Astrocyte (in vitro differentiated cells and primary cell): ENCODE data around the gene KMT2C. TPM values are rescaled to one million over a fixed set of nuclear protein-coding genes. Genes with fewer than 3 reads are reported as not detected.
"Not testable (repeated sequence)": the region's sequence is repeated elsewhere in the genome, so short reads cannot be mapped to it uniquely, and the experiment has no call there.

Source experiments
- DNase-seq: peaks from one replicate; pipeline ENCODE4 v3.0.0-alpha.2; 2010; ENCODE audit warnings: low read depth
- FAIRE-seq: peaks from 2 replicates; lab custom pipeline; 2011; peaks lifted over from hg19 to GRCh38; lab: Jason Lieb, UNC
- H2AFZ ChIP-seq: 2 replicates; pipeline ENCODE4 v1.6.0; 2012; ENCODE audit warnings: low read depth, low read length, inconsistent platforms
- H3K27ac ChIP-seq: 2 replicates; pipeline ENCODE4 v1.5.1; 2011; ENCODE audit warnings: low read depth, low read length, inconsistent platforms
- H3K27me3 ChIP-seq: 2 replicates; pipeline ENCODE4 v1.6.0; 2011; ENCODE audit warnings: low read length, inconsistent platforms; ENCODE audit not compliant: insufficient read depth
- H3K36me3 ChIP-seq: 2 replicates; pipeline ENCODE4 v1.5.1; 2011; ENCODE audit warnings: low read length, inconsistent platforms; ENCODE audit not compliant: insufficient read depth
- H3K4me1 ChIP-seq: 2 replicates; pipeline ENCODE4 v1.5.1; 2011; ENCODE audit warnings: low read length, inconsistent platforms; ENCODE audit not compliant: insufficient read depth
- H3K4me2 ChIP-seq: 2 replicates; pipeline ENCODE4 v1.6.0; 2012; ENCODE audit warnings: low read length, inconsistent platforms
- H3K4me3 ChIP-seq: 2 replicates; pipeline ENCODE4 v1.5.1; 2011; ENCODE audit warnings: low read depth, mild to moderate bottlenecking, low read length, inconsistent platforms; ENCODE audit not compliant: insufficient read depth
- H3K79me2 ChIP-seq: 2 replicates; pipeline ENCODE4 v1.6.0; 2012; ENCODE audit warnings: mild to moderate bottlenecking, low read length, inconsistent platforms; ENCODE audit not compliant: insufficient read depth
- H3K9ac ChIP-seq: 2 replicates; pipeline ENCODE4 v1.6.0; 2012; ENCODE audit warnings: mild to moderate bottlenecking, low read length, inconsistent platforms
- H3K9me3 ChIP-seq: 2 replicates; pipeline ENCODE4 v1.5.1; 2012; ENCODE audit warnings: low read depth, mild to moderate bottlenecking, low read length, inconsistent platforms; ENCODE audit not compliant: insufficient read depth
- H4K20me1 ChIP-seq: 2 replicates; pipeline ENCODE4 v1.6.0; 2012; ENCODE audit warnings: low read length, inconsistent platforms; ENCODE audit not compliant: insufficient read depth
- H3K27ac Mint-ChIP-seq: one replicate; pipeline ENCODE4 v1.8.0; 2021; ENCODE audit warnings: mild to moderate bottlenecking, mixed read lengths; ENCODE audit not compliant: unreplicated experiment
- H3K27me3 Mint-ChIP-seq: one replicate; pipeline ENCODE4 v1.8.0; 2021; ENCODE audit warnings: low read depth, mixed read lengths; ENCODE audit not compliant: unreplicated experiment
- H3K36me3 Mint-ChIP-seq: one replicate; pipeline ENCODE4 v1.8.0; 2021; ENCODE audit warnings: low read depth, mixed read lengths; ENCODE audit not compliant: unreplicated experiment
- H3K4me1 Mint-ChIP-seq: one replicate; pipeline ENCODE4 v1.8.0; 2021; ENCODE audit warnings: low read depth, mixed read lengths; ENCODE audit not compliant: unreplicated experiment
- H3K4me3 Mint-ChIP-seq: one replicate; pipeline ENCODE4 v1.8.0; 2021; ENCODE audit warnings: mild to moderate bottlenecking, moderate library complexity, mixed read lengths; ENCODE audit not compliant: unreplicated experiment
- H3K9me3 Mint-ChIP-seq: one replicate; pipeline ENCODE4 v1.8.0; 2021; ENCODE audit warnings: mild to moderate bottlenecking, mixed read lengths; ENCODE audit not compliant: unreplicated experiment
- CTCF ChIP-seq: IDR thresholded peaks from 2 replicates; pipeline ENCODE4 v1.5.1; 2011; ENCODE audit warnings: low read depth, mild to moderate bottlenecking, inconsistent platforms, low read length, moderate library complexity; ENCODE audit not compliant: insufficient read depth
- EZH2 ChIP-seq: IDR thresholded peaks from 2 replicates; pipeline ENCODE4 v1.6.1; 2012; ENCODE audit warnings: mild to moderate bottlenecking, low read length, inconsistent platforms; ENCODE audit not compliant: insufficient read depth
- total RNA-seq: library from RNA; stranded (reverse); gene quantifications from 2 replicates; pipeline ENCODE4 v1.2.1, GENCODE V29; 2021

KMT2C gene
- total RNA-seq, 1 donor from 2014 or later = 59.0 TPM

- H3K27me3 ChIP-seq = no peaks in the 10 kb centered on the region
- H3K9me3 ChIP-seq = no peaks in the 10 kb centered on the region
- Mint-ChIP-seq H3K36me3 (peaks cover 16% of the 10 kb centered on the region), H3K27ac (no peak overlapping the region), H3K4me3 (no peak overlapping the region), H3K4me1 (peaks cover 8% of the 10 kb centered on the region), H3K27me3 (no peaks in the 10 kb centered on the region), H3K9me3 (no peaks in the 10 kb centered on the region)
- no peak overlapping the region for H3K9ac ChIP-seq
- no peak overlapping the region for H3K4me3 ChIP-seq
- H3K36me3 ChIP-seq = no peaks in the 10 kb centered on the region
- no peak overlapping the region for H2AFZ ChIP-seq
- FAIRE-seq (no peak), DNase-seq (no peak)
- H3K4me2 ChIP-seq = no peak overlapping the region
- H3K27ac ChIP-seq = no peak overlapping the region
- H3K79me2 ChIP-seq = no peaks in the 10 kb centered on the region
- H4K20me1 ChIP-seq = no peaks in the 10 kb centered on the region
- TF ChIP-seq CTCF = no peak
- no peak for TF ChIP-seq EZH2
- no peaks in the 10 kb centered on the region for H3K4me1 ChIP-seq
Observed at GRCh38 chr7:152231089-152231488, 204.7 kb downstream of the KMT2C start.

GRCh38 chr7:152219556-152219955, 216.2 kb downstream of the KMT2C start:
- H3K27me3 Mint-ChIP-seq, H3K27ac Mint-ChIP-seq, H4K20me1 ChIP-seq, H3K4me3 ChIP-seq, H3K4me1 ChIP-seq, H3K9me3 Mint-ChIP-seq, FAIRE-seq, H3K27ac ChIP-seq, H3K4me2 ChIP-seq, H3K36me3 ChIP-seq, H2AFZ ChIP-seq, H3K9me3 ChIP-seq, H3K9ac ChIP-seq, H3K27me3 ChIP-seq, H3K79me2 ChIP-seq, DNase-seq, H3K4me3 Mint-ChIP-seq, H3K4me1 Mint-ChIP-seq: not testable (repeated sequence)
- peaks cover 14% of the 10 kb centered on the region for H3K36me3 Mint-ChIP-seq

- not testable (repeated sequence) for H3K9me3 ChIP-seq, H3K9me3 Mint-ChIP-seq, DNase-seq, H3K4me1 ChIP-seq, H3K36me3 Mint-ChIP-seq, H3K4me3 ChIP-seq, H3K27me3 ChIP-seq, H3K27ac ChIP-seq, H3K27ac Mint-ChIP-seq, H3K36me3 ChIP-seq, H3K27me3 Mint-ChIP-seq, H4K20me1 ChIP-seq, H2AFZ ChIP-seq, H3K4me2 ChIP-seq, H3K79me2 ChIP-seq, FAIRE-seq, H3K4me3 Mint-ChIP-seq, H3K9ac ChIP-seq
- H3K4me1 Mint-ChIP-seq = peaks cover 12% of the 10 kb centered on the region
Observed at GRCh38 chr7:152208766-152209165, 227.0 kb downstream of the KMT2C start.

GRCh38 chr7:152204417-152204816, 231.4 kb downstream of the KMT2C start:
- not testable (repeated sequence) for H4K20me1 ChIP-seq, H3K9me3 Mint-ChIP-seq, H3K27me3 ChIP-seq, H2AFZ ChIP-seq, H3K27me3 Mint-ChIP-seq, H3K36me3 Mint-ChIP-seq, H3K4me2 ChIP-seq, H3K9ac ChIP-seq, H3K4me1 ChIP-seq, DNase-seq, H3K27ac ChIP-seq, H3K27ac Mint-ChIP-seq, H3K4me3 Mint-ChIP-seq, H3K4me3 ChIP-seq, H3K36me3 ChIP-seq, H3K79me2 ChIP-seq, H3K9me3 ChIP-seq, FAIRE-seq
- peaks cover 23% of the 10 kb centered on the region for H3K4me1 Mint-ChIP-seq
